K562 (cell line): Measurements from ENCODE around the gene GNB2. TPM values are rescaled to one million over a fixed set of nuclear protein-coding genes. Genes with fewer than 3 reads are reported as not detected.
A peak's percentile ranks its signal among the peaks of the same experiment; 100 is the strongest.

Experiments used
- ATAC-seq: fragments of 200-7000 bp; cut with Tn5 transposase; 3 replicates; pipeline ENCODE4 v1.9.1; 2020; ENCODE audit warnings: moderate library complexity
- BruUV-seq: library from RNA; stranded (reverse); fragments of 400-500 nt; replicated peaks from 2 replicates; lab custom pipeline; 2021; lab: Mats Ljungman, UMichigan
- CTCF ChIA-PET: fragments of 300-600 bp; formaldehyde crosslinking; extraction: SDS; loops from one replicate; lab custom pipeline; 2021; ENCODE audit warnings: low intra/inter-chr PET ratio; lab: Yijun Ruan, JAX
- POLR2A ChIA-PET: fragments of 300-600, 350-650 bp; sonication (Branson Sonifier 250); formaldehyde crosslinking; extraction: SDS; loops from one replicate; lab custom pipeline; 2021; ENCODE audit warnings: antibody characterized with exemption, inconsistent platforms; lab: Yijun Ruan, JAX
- DNase-seq, 4 experiments: peaks; one replicate each; pipeline versions ENCODE4 v3.0.0 to v3.0.0-alpha.2; 2011 to 2018; ENCODE audit warnings: low spot score in 3 of 4, mixed read lengths in 3 of 4; ENCODE audit errors: extremely low read depth in 1 of 4
- FAIRE-seq: peaks from 2 replicates; lab custom pipeline; 2011; peaks lifted over from hg19 to GRCh38; lab: Jason Lieb, UNC
- H2AFZ ChIP-seq: 2 replicates; pipeline ENCODE4 v1.6.0; 2011; ENCODE audit warnings: low read depth, low read length, control low read depth, inconsistent platforms
- H3K27ac ChIP-seq: fragments of 200-600 bp; 3 replicates; pipeline ENCODE4 v1.8.0; 2011; ENCODE audit warnings: low read depth, mild to moderate bottlenecking, control low read depth, inconsistent platforms, low read length, moderate library complexity, mixed read lengths; ENCODE audit errors: extremely low read depth
- H3K27me3 ChIP-seq, 2 experiments: fragments of 300-600 bp in 1 of 2; 2 replicates in 1 of 2; 3 replicates in 1 of 2; pipeline versions ENCODE4 v1.6.0 to v1.8.0; 2011; ENCODE audit warnings: inconsistent platforms in 2 of 2, low read length in 2 of 2, mild to moderate bottlenecking in 1 of 2, mixed read lengths in 1 of 2, moderate library complexity in 1 of 2; ENCODE audit not compliant: control insufficient read depth in 2 of 2, insufficient read depth in 2 of 2
- H3K36me3 ChIP-seq: fragments of 300-600 bp; 3 replicates; pipeline ENCODE4 v1.8.0; 2011; ENCODE audit warnings: mild to moderate bottlenecking, low read length, inconsistent platforms; ENCODE audit not compliant: control insufficient read depth, insufficient read depth
- H3K4me1 ChIP-seq, 2 experiments: fragments of 200-600 bp in 1 of 2; replicated peaks in 1 of 2; 2 replicates in 1 of 2; 3 replicates in 1 of 2; pipeline versions ENCODE4 v1.5.1 to v1.8.0; 2011; ENCODE audit warnings: inconsistent platforms in 2 of 2, low read length in 2 of 2, mild to moderate bottlenecking in 1 of 2, mixed read lengths in 1 of 2, moderate library complexity in 1 of 2; ENCODE audit not compliant: control insufficient read depth in 2 of 2, insufficient read depth in 2 of 2
- H3K4me2 ChIP-seq: 2 replicates; pipeline ENCODE4 v1.6.1; 2011; ENCODE audit warnings: low read length, control low read depth, inconsistent platforms, mixed read lengths; ENCODE audit not compliant: insufficient read depth
- H3K4me3 ChIP-seq: fragments of 200-600 bp; sonication (generic), shearing (Covaris generic); 2 replicates; pipeline ENCODE4 v1.5.1; 2016; ENCODE audit warnings: control low read depth, inconsistent platforms
- H3K79me2 ChIP-seq: fragments of 200-600 bp; 3 replicates; pipeline ENCODE4 v1.8.0; 2011; ENCODE audit warnings: low read length, inconsistent platforms; ENCODE audit not compliant: control insufficient read depth, insufficient read depth
- H3K9ac ChIP-seq, 2 experiments: 2 replicates each; pipeline versions ENCODE4 v1.6.0 to v1.6.1; 2011; ENCODE audit warnings: low read depth in 2 of 2, low read length in 2 of 2, control low read depth in 1 of 2, inconsistent platforms in 1 of 2, mild to moderate bottlenecking in 1 of 2, mixed read lengths in 1 of 2; ENCODE audit not compliant: insufficient read depth in 1 of 2
- H3K9me1 ChIP-seq: one replicate; pipeline ENCODE4 v1.6.0; 2011; ENCODE audit warnings: inconsistent platforms, mild to moderate bottlenecking, low read length, moderate library complexity; ENCODE audit not compliant: control insufficient read depth, insufficient read depth
- H3K9me3 ChIP-seq: replicated peaks from 2 replicates; pipeline ENCODE4 v1.5.1; 2011; ENCODE audit warnings: low read depth, low read length, inconsistent platforms; ENCODE audit not compliant: control insufficient read depth, insufficient read depth
- H4K20me1 ChIP-seq: replicated peaks from 2 replicates; pipeline ENCODE4 v1.6.1; 2011; ENCODE audit warnings: low read length, inconsistent platforms, mixed read lengths; ENCODE audit not compliant: control insufficient read depth, insufficient read depth
- ETV1 ChIP-seq: fragments of 450-650 bp; conservative IDR thresholded peaks from 2 replicates; pipeline ENCODE4 v1.6.1; 2016; ENCODE audit warnings: missing genetic modification characterization, control low read depth, low read depth, missing compliant biosample characterization
- FOXA3 ChIP-seq, 2 experiments: fragments of 450-650 bp in 1 of 2; sonication (generic) in 1 of 2; formaldehyde crosslinking; IDR thresholded peaks in 1 of 2; conservative IDR thresholded peaks in 1 of 2; 2 replicates each; pipeline versions ENCODE4 v1.4.0 to v1.8.0; 2020 to 2022; ENCODE audit warnings: mild to moderate bottlenecking in 2 of 2, missing genetic modification reagents in 1 of 2
- HMGN3 ChIP-seq: IDR thresholded peaks from 2 replicates; pipeline ENCODE4 v1.6.1; 2011; ENCODE audit warnings: borderline replicate concordance, low read depth, mild to moderate bottlenecking, mixed read lengths, low read length; ENCODE audit not compliant: insufficient read length; ENCODE audit errors: extremely low read depth
- MLLT1 ChIP-seq, 2 experiments: fragments of 450-650 bp; IDR thresholded peaks; 2 replicates each; pipeline ENCODE4 v1.6.1; 2016
- NR1H2 ChIP-seq: sonication (generic); formaldehyde crosslinking; IDR thresholded peaks from 2 replicates; pipeline ENCODE4 v1.4.0; 2020; ENCODE audit warnings: mild to moderate bottlenecking, missing genetic modification reagents
- POLR2G ChIP-seq: fragments of 200-400 bp; formaldehyde crosslinking; IDR thresholded peaks from 2 replicates; pipeline ENCODE4 v1.6.1; 2017; ENCODE audit warnings: low read depth, mild to moderate bottlenecking, antibody characterized with exemption, low read length, moderate library complexity
- POLR3G ChIP-seq: IDR thresholded peaks from 2 replicates; pipeline ENCODE4 v1.6.1; 2011; ENCODE audit not compliant: insufficient read length, insufficient replicate concordance; ENCODE audit errors: extremely low read depth
- RBFOX2 ChIP-seq: fragments of 200-400 bp; formaldehyde crosslinking; IDR thresholded peaks from 2 replicates; pipeline ENCODE4 v1.6.1; 2017; ENCODE audit warnings: low read depth, mild to moderate bottlenecking, low read length, moderate library complexity
- RNF219 ChIP-seq: fragments of 250-450 bp; sonication (Bioruptor Pico); IDR thresholded peaks from 2 replicates; pipeline ENCODE4 v1.5.0; 2022; ENCODE audit warnings: mild to moderate bottlenecking
- VEZF1 ChIP-seq: fragments of 200-800 bp; sonication (Bioruptor generic); IDR thresholded peaks from 2 replicates; pipeline ENCODE4 v1.6.1; 2017; ENCODE audit warnings: missing genetic modification characterization, missing compliant biosample characterization
- ZNF431 ChIP-seq: sonication (generic); formaldehyde crosslinking; IDR thresholded peaks from 2 replicates; pipeline ENCODE4 v1.8.0; 2022; ENCODE audit warnings: mild to moderate bottlenecking, missing genetic modification reagents
- ZNF655 ChIP-seq: fragments of 250-450 bp; sonication (Bioruptor Pico); IDR thresholded peaks from 2 replicates; pipeline ENCODE4 v1.5.0; 2021
- ZNF696 ChIP-seq: fragments of 250-450 bp; sonication (Bioruptor Pico); conservative IDR thresholded peaks from 2 replicates; pipeline ENCODE4 v1.4.0; 2020; ENCODE audit warnings: mild to moderate bottlenecking, moderate library complexity
- WGBS: fragments of 100-300 bp; shearing (Covaris generic); methylation state at CpG from one replicate; pipeline ENCODE4 v1.1.6; 2016; ENCODE audit warnings: low coverage, mixed read lengths; ENCODE audit not compliant: insufficient coverage; ENCODE audit errors: missing lambda C conversion rate; 5-methylcytosine and 5-hydroxymethylcytosine counted together
- in situ Hi-C: fragments of 300-500 bp; cut with MboI; formaldehyde crosslinking; loops from 4 replicates; pipeline ENCODE4 v1.15.0; 2018; ENCODE audit warnings: inconsistent platforms, mixed read lengths
- intact Hi-C: fragments of 100-400 bp; cut with micrococcal nuclease; formaldehyde crosslinking; loops from 2 replicates; pipeline ENCODE4 v1.14.2; 2022
- polyA plus RNA-seq, 8 experiments: library from polyadenylated mRNA; depleted of rRNA in 4 of 8; stranded (reverse) in 5 of 8; unstranded in 3 of 8; fragments of >200 nt; fragmentation: Nextera tagmentation in 2 of 8; fragmentation: Illumina TruSeq in 1 of 8; extraction: Ambion mirVana in 2 of 8; extraction: Trizol in 1 of 8; gene quantifications; 2 replicates each; pipeline versions ENCODE4 v1.2.1 to v1.2.3, GENCODE V29; 2011 to 2014; ENCODE audit warnings: inconsistent platforms in 1 of 8, missing spikeins in 1 of 8
- total RNA-seq, 7 experiments: library from RNA; depleted of rRNA in 6 of 7; stranded (reverse); fragments of >200 nt in 6 of 7; fragmentation: Illumina TruSeq in 2 of 7; extraction: Trizol in 2 of 7; gene quantifications; 2 replicates each; pipeline versions ENCODE4 v1.2.1 to v1.2.3, GENCODE V29; 2011 to 2021; ENCODE audit warnings: low replicate concordance in 1 of 7

The GNB2 gene
- total and polyA plus RNA-seq, 9 of the 15 experiments (the other 6 are each of a cell fraction or from before 2014, with no cell fraction given), result 0.65 to 320 (median 104) TPM

- TF ChIP-seq POLR2G (peak; percentile 57), FOXA3 (CRISPR knock-in tag; conservative IDR thresholded peaks at IDR 0.05 in 1 of 2, IDR thresholded peaks at IDR 0.05 in 1 of 2) (no peak), HMGN3 (peak; percentile 6)
Measured at GRCh38 chr7:100627238-100627549, 46.3 kb upstream of the GNB2 start (continued).

GRCh38 chr7:100629117-100629716, 44.3 kb upstream of the GNB2 start:
- H3K4me1 ChIP-seq, result peaks cover 11 to 43% of the 10 kb centered on the region in 2 experiments
- no peak overlapping the region for H3K9ac ChIP-seq
- peaks cover 83% of the 10 kb centered on the region for H3K36me3 ChIP-seq
- H3K27me3 ChIP-seq, result no peaks in the 10 kb centered on the region
- H3K9me3 ChIP-seq, result no peaks in the 10 kb centered on the region
- intact Hi-C loops, result loop anchor here (2.0 to 5.0 kb wide), 2 partner anchors 43 to 62 kb away; partner anchors contain the start of gene GNB2
- ATAC-seq (peak; percentile 78), DNase-seq (peak; percentile 59 to 83 (median 72)), FAIRE-seq (peak; percentile 91)
- no TSS peak for BruUV-seq
- H3K9me1 ChIP-seq, result no peaks in the 10 kb centered on the region
- no peak overlapping the region for H3K4me2 ChIP-seq
- no peak overlapping the region for H3K4me3 ChIP-seq
- H4K20me1 ChIP-seq, result peaks cover 6% of the 10 kb centered on the region
- WGBS, result 78% methylated on average over 11 of the region's 11 CpGs
- H2AFZ ChIP-seq, result no peak overlapping the region
- ChIA-PET POLR2A (interaction anchor here (0.6 to 3.5 kb wide), 12 partner anchors 10 to 285 kb away, joined by 3 to 22 read pairs (median 4); partner anchors contain the start of genes ACTL6B, GNB2 and MOSPD3), CTCF (interaction anchor here (1.2 kb wide), 1 partner anchor 62 kb away, joined by 6 read pairs; no protein-coding TSS in a partner anchor)
- peaks cover 13% of the 10 kb centered on the region; the same call in 2 of the 3 replicates for H3K79me2 ChIP-seq
- in situ Hi-C loops, result no loop called here
- no peak overlapping the region for H3K27ac ChIP-seq
- TF ChIP-seq ZNF696 (CRISPR knock-in tag) (no peak), ZNF655 (CRISPR knock-in tag) (no peak), POLR3G (no peak), VEZF1 (CRISPR knock-in tag) (no peak), ETV1 (no peak), ZNF431 (no peak), RBFOX2 (peak; percentile 64), NR1H2 (CRISPR knock-in tag) (no peak), MLLT1 (IDR thresholded peaks at IDR 0.05) (no peak), RNF219 (CRISPR knock-in tag) (no peak)
